ENCODE measurements around the gene SPRYD3.

The SPRYD3 gene

DNA sequence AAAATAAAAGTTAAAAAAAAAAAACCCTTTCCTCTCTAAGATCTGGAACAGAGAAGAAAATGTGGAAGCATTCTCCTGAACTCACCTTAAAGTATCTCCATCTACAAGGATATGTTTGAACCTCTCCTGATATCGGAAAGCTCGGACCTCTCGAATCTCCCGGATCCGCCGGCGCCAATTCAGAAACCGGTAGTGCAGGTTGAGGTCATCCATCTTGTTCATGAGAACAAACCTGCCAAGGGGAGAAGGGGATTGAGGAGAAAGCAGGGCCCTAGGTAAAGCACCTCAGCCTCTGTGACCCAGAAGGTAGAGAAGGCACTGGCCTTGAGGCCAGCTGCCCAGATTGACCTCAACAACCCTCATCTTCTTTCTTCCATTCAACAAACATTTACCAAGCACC is 2.2 kb downstream of the SPRYD3 start:
- DNase-seq: no peak

DNA sequence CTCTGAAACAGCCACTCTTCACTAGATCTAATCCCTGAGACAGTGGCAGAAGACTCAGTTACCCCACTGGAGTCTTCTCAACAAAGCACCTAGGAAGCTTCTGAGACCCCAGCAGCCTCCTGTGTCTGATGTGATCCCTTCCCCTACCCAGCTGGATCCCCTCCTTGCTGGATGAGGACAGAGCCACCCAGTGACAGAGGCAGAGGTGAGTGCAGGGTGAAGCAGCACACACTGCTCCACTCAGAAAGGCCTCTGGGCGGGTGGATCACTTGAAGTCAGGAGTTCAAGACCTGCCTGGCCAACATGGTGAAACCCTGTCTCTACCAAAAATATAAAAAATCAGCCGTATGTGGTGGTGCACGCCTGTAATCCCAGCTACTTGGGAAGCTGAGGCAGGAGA is 2.7 kb downstream of the SPRYD3 start:
- DNase-seq: no peak

DNA sequence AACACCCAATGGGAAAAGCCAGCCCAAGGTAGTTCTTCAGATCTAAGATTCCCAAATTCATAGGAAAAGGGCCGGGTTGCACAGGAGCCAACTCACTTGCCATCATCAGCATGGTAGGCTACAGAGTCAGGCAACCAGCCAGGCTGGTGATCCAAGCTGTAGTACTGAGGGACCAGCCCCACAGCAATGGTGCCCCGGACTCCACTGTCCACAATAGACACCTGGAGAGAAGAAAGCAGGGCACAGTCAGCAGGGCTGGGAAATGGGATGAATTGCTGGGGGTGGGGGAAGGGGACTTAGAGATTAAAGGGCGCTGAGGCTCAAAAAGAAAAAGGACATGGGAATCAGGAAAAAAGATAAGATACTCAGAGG is 4.2 kb downstream of the SPRYD3 start:
- no peak for DNase-seq

GRCh38 chr12:53074283-53074998 is 4.7 kb downstream of the SPRYD3 start:
- no peak for DNase-seq

- no peak for DNase-seq
Observed at GRCh38 chr12:53073881-53074280, 5.3 kb downstream of the SPRYD3 start.

GRCh38 chr12:53071591-53072551 is 7.3 kb downstream of the SPRYD3 start:
- no peak for DNase-seq

DNA sequence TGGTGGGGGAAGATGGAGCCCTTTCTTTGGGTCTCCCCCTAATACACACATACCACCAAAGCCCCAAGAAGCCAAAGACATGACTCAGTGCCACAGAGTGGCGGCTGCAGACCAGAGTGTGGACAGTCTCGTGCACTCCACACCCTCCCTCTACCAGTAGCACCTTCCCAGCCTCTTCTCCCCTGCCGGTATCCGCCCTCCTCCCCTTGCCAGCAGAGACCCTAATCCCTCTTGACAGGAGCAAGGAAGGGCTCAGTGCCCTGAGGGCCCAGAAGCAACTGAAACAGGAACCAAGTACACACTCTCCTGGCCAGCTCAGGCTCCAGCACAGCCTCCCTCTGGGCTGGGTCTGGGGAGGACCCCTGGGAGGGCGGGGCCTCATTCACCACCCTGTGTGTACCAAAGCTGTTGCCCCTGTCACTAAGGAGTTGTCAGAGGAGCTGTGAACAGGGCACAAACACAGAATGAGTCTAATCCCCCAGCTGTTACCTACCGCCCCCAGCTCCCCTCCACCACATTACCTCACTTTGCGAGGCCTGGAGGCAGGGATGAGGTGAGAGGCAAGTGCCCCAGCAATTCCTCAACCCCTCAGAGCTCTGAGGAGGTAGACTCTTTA is 8.2 kb downstream of the SPRYD3 start:
- no peak for DNase-seq

GRCh38 chr12:53069621-53070410 is 9.4 kb downstream of the SPRYD3 start:
- no peak for DNase-seq

DNA sequence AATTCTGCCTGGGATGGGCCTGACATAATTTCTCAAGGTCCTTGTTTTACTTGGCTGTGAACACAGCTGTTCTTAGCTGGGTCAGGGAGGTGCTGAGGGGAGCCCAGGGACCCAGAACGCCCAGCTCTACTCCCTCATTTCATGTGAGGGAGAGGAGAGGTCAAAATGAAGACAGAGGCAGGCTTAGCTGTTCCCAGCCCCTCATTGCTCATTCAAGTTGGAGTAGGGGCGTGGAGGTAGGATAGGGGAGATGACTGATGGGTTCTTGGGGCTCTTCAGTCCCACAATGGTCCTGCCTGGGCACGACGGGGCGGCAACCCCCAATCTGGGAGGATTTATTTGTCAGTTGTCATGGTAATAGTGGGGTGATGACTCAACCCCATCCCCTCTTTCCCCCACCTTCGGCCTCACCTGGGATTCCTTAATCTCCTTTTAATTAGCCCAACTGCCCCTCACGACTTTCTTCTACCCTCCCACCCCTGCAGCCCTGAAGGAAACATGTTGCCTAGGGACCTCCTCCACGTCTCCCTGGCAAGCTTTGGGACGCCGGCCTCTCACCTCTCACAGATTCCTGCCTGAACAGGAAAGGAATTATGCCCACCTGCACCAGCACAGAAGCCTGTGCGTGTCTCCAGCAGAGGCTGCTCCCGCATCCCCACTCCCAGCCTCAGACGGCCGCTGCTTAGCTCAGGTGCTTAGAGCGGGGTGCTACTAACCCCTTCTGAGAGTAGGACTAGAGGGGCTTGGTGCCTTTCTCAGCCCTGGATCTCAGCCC is 10.2 kb downstream of the SPRYD3 start:
- DNase-seq: no peak

DNA sequence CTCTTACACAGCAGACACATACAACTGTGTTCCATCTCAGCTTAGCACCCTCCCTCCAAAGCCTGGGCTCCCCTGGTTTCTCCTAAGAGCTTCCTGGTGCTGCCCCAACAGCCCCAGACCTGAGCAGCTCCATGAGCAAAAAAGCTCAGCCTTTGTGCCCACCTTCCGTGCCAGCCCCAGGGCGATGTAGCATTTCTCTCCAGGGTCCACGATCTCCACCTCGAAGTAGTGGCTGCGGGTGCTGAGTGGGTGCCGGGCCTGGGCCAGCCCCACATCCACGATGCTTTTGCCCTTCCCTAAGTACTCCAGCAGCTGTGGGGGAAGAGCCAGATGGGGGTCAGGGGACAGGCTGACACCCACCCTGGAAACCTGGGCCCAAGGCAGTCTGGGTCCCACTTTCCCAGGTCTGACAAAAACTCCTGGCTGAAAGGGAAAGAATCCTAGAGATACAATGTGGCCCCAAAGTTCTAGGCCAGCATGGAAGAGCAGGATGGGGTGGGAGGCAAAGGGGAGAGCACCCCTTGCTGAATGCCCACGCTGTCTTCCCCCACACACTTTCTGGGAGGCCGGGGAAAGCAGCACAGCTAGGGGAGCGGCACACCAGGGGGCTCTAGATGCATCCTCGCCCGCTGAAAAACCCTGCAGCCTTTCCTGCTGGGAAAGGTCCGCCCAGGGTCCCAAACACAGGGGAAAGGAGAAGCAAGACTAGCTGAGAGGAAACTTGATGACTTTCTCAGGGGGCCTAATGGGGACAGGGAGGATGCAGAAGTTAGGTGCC is 11.0 kb downstream of the SPRYD3 start:
- DNase-seq: no peak

DNA sequence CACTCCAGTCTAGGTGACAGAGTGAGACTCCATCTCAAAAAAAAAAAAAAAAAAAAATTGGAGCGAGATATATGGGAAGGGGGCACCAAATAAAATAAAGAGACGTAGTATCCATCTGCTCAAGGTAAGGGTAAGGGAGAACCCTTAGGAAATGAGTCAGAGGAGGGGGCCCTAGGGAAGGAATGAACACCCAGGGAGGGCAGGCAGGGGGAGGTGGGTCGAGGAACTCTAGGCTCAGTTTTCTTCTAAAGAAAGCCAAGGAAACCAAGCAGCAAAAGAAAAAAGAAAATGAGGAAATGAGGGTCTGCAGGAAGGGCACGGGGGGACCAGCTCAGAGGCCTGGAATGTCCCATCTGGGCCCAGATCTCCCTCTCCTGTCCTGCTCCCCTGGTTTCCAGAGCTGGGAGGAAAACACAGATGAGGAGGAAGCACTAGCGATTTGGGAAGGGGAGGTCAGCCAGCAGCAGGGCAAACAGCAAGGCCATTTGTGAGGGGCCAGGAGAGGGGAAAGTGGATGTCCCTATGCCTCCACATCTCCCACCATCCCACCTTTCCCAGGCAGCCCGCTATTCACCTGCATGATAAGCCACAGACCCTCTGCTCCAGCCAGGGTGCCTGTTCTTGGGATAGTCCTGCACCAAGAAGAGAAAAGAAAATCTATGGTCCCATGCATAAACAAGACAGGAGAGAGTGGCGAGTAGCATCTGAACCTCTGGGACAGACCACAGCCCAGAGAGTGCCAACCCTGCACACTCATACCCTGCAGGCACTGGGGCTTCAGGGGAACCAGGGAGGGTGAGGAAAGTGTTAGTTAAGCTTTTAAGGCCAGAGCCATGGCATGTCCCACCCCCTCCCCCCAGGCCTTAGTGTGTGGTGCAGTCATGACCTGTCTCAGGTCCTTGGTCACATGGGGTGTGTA is 11.9 kb downstream of the SPRYD3 start:
- DNase-seq: no peak

- peak; percentile 69 for DNase-seq
Observed at GRCh38 chr12:53065975-53066931, 12.9 kb downstream of the SPRYD3 start.

- DNase-seq: no peak
Observed at GRCh38 chr12:53065470-53065869, 13.7 kb downstream of the SPRYD3 start.

DNA sequence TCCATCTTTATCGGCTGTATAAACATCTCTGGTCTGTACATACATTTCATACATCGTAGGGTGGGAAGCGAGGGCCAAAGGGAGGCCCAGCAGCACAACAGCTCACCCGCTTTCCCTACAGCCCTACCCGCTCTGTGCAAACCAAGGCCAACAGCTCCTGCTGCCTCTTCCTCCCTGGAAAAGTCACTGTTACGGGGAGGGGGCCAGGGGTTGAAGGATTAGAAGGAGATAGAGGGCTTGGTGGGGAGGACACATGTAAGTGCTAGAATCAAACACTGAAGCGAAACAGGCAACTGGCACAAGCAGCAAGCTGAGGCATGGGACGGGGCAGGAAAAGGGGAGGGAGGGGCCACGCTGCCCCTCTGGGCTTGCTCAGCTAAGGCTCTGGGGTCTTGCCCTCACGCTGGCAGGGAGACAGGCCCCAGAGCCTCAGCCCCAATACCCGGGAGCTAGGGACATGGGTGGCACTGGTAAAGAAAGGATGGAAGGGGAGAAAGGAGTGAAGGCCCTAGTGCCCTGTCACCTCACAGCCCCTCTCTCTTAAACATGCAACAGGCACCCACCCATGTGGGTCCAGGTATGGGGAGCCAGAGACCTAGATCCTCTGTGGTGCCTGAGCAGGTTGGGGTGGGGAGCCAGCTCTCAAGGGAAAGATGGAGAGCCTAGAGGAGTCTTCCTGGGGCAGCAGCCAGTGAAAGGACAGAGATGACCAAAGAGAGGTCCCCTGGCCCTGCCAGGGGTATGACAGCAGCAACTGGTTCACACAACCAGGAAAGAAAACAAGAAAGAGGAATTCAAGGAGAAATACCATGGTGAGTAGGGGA is 14.4 kb downstream of the SPRYD3 start:
- no peak for DNase-seq

DNA sequence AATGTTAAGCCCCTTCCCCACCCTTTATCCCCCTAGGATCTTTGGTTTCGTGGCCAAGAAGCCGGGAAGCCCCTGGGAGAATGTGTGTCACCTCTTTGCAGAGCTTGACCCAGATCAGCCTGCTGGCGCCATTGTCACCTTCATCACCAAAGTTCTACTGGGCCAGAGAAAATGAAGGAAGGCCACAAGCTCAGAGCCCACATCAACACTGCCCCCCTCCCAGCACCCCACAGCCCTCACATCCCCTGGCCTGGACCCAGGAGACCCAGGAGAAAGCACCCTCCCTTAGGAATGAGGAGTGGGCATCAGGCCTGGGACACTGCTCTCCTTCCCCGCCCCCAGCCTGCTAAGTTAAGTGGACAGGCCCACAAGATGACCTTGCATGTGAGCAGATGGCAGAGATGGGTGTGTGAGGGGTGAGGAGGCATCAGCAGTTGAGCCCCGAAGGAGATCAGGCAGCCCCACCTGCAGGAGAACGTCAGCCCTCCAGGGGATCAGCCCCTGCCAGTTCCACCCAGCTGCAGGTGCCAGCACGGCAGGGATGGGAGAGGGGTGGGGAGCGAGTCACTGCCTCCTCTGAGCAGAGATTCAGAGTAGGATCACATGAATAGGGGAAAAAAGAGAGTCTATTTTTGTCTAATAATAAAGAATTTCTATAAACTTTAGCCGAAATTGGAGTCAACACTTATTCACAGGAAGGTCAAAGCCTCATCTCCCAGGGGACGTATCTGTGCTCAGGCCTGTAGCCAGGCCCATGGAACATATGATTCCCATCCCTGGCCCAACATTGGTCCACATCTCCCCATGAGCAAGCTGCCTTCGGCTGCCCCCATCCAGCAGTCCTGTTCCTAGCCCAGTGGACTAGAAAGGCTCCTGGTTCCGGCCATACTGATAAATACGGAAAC is 15.2 kb downstream of the SPRYD3 start:
- no peak for DNase-seq

- no peak for DNase-seq
Observed at GRCh38 chr12:53062977-53063707, 16.0 kb downstream of the SPRYD3 start.
